ENCODE results near the gene TMEM203. TPM values are rescaled to one million over a fixed set of nuclear protein-coding genes. Genes with fewer than 3 reads are reported as not detected.

The TMEM203 gene
- total RNA-seq: 26.6 TPM
- long read RNA-seq, transcript TMEM203-201 (1 exons, 1,557 nt): major isoform, 112 of 112 reads
- long read RNA-seq, partial matches to known transcripts: 0 of 112 reads
- long read RNA-seq, other reads (novel, unspliced or antisense): 0 of 112 reads

- DNase-seq: peak; percentile 94
- Histone ChIP-seq H3K9me3 (no peaks in the 10 kb centered on the region), H3K27ac (peak within 1 kb of the TSS; percentile 95), H3K36me3 (peaks cover 8% of the 10 kb centered on the region), H3K4me1 (peaks cover 35% of the 10 kb centered on the region), H3K27me3 (ENCODE audit: low read depth) (no peaks in the 10 kb centered on the region), H3K4me3 (peak within 1 kb of the TSS; percentile 100)
- intact Hi-C loops (cut with DNase I): no loop called here
- peak; percentile 76 to 83 for ATAC-seq
- no peak for TF ChIP-seq CTCF (IDR thresholded peaks at IDR 0.05)
Observed at GRCh38 chr9:137205126-137206069, at the start of gene TMEM203, which contains the start of gene NDOR1. Gene TMEM203 (minus strand): TSS chr9:137205648. CDS start chr9:137205414, 234 bp downstream. Gene NDOR1 (plus strand): TSS chr9:137205700. CDS start chr9:137205778, 78 bp downstream.

- Histone ChIP-seq H3K4me3 (peak within 1 kb of the TSS; percentile 100), H3K9me3 (no peaks in the 10 kb centered on the region), H3K27me3 (ENCODE audit: low read depth) (no peaks in the 10 kb centered on the region), H3K27ac (peak within 1 kb of the TSS; percentile 83), H3K36me3 (peaks cover 30% of the 10 kb centered on the region), H3K4me1 (peaks cover 23% of the 10 kb centered on the region)
- intact Hi-C loops (cut with DNase I): no loop called here
- TF ChIP-seq CTCF (IDR thresholded peaks at IDR 0.05): no peak
- DNase-seq: peak; percentile 94
- peak; percentile 94 to 96 for ATAC-seq
Observed at GRCh38 chr9:137254624-137255447, 49.4 kb upstream of the TMEM203 start, which contains the start of gene NELFB. Gene NELFB (plus strand): TSS chr9:137255327.

GRCh38 chr9:137253717-137254623 lies 48.5 kb upstream of the TMEM203 start:
- TF ChIP-seq CTCF (IDR thresholded peaks at IDR 0.05): no peak
- peaks cover 21% of the 10 kb centered on the region for H3K36me3 ChIP-seq
- peaks cover 23% of the 10 kb centered on the region for H3K4me1 ChIP-seq
- intact Hi-C loops (cut with DNase I): no loop called here
- H3K27me3 ChIP-seq (ENCODE audit: low read depth): no peaks in the 10 kb centered on the region
- DNase-seq (no peak), ATAC-seq (peak in 1 of 2 donors; percentile 1)
- no peaks in the 10 kb centered on the region for H3K9me3 ChIP-seq
- peak overlapping the region; percentile 76 for H3K27ac ChIP-seq
- H3K4me3 ChIP-seq: peak overlapping the region; percentile 100

- no peaks in the 10 kb centered on the region for H3K27me3 ChIP-seq (ENCODE audit: low read depth)
- DNase-seq (no peak), ATAC-seq (no peak)
- H3K9me3 ChIP-seq: no peaks in the 10 kb centered on the region
- no peak for TF ChIP-seq CTCF (IDR thresholded peaks at IDR 0.05)
- peaks cover 23% of the 10 kb centered on the region for H3K4me1 ChIP-seq
- intact Hi-C loops (cut with DNase I): no loop called here
- no peak overlapping the region for H3K27ac ChIP-seq
- peaks cover 10% of the 10 kb centered on the region for H3K36me3 ChIP-seq
- H3K4me3 ChIP-seq: no peak overlapping the region
Observed at GRCh38 chr9:137252555-137253506, 47.4 kb upstream of the TMEM203 start.

Data from lower lobe of right lung (tissue), 2 donors.